ENCODE data around the gene AGMO.

Gene AGMO

GRCh38 chr7:15586266-15586665 is 24.5 kb upstream of the AGMO start:
- H3K9ac ChIP-seq (ENCODE audit: low read length): no peak overlapping the region
- H3K36me3 ChIP-seq (ENCODE audit: control insufficient read depth, low read depth, low read length): no peaks in the 10 kb centered on the region
- H3K27ac ChIP-seq (ENCODE audit: low read length): no peak overlapping the region
- H3K4me1 ChIP-seq (ENCODE audit: control insufficient read depth, low read depth, low read length): no peaks in the 10 kb centered on the region
- peaks cover 10% of the 10 kb centered on the region for H3K9me3 ChIP-seq (ENCODE audit: control insufficient read depth, low read depth, low read length)
- no peaks in the 10 kb centered on the region for H3K27me3 ChIP-seq (ENCODE audit: control insufficient read depth, insufficient read depth, low read length)
- H3K4me3 ChIP-seq (ENCODE audit: low read length): no peak overlapping the region

GRCh38 chr7:15584575-15584974 is 22.8 kb upstream of the AGMO start:
- Histone ChIP-seq H3K4me1 (ENCODE audit: control insufficient read depth, low read depth, low read length) (no peaks in the 10 kb centered on the region), H3K36me3 (ENCODE audit: control insufficient read depth, low read depth, low read length) (no peaks in the 10 kb centered on the region), H3K4me3 (ENCODE audit: low read length) (no peak overlapping the region), H3K27ac (ENCODE audit: low read length) (no peak overlapping the region), H3K9me3 (ENCODE audit: control insufficient read depth, low read depth, low read length) (peaks cover 10% of the 10 kb centered on the region), H3K9ac (ENCODE audit: low read length) (no peak overlapping the region), H3K27me3 (ENCODE audit: control insufficient read depth, insufficient read depth, low read length) (no peaks in the 10 kb centered on the region)

GRCh38 chr7:15582773-15583172 is 21.0 kb upstream of the AGMO start:
- no peaks in the 10 kb centered on the region for H3K36me3 ChIP-seq (ENCODE audit: control insufficient read depth, low read depth, low read length)
- H3K27me3 ChIP-seq (ENCODE audit: control insufficient read depth, insufficient read depth, low read length): no peaks in the 10 kb centered on the region
- H3K9me3 ChIP-seq (ENCODE audit: control insufficient read depth, low read depth, low read length): peaks cover 10% of the 10 kb centered on the region
- H3K27ac ChIP-seq (ENCODE audit: low read length): no peak overlapping the region
- no peak overlapping the region for H3K4me3 ChIP-seq (ENCODE audit: low read length)
- no peaks in the 10 kb centered on the region for H3K4me1 ChIP-seq (ENCODE audit: control insufficient read depth, low read depth, low read length)
- no peak overlapping the region for H3K9ac ChIP-seq (ENCODE audit: low read length)

GRCh38 chr7:15581352-15581951 is 19.6 kb upstream of the AGMO start:
- Histone ChIP-seq H3K4me1 (ENCODE audit: control insufficient read depth, low read depth, low read length) (no peaks in the 10 kb centered on the region), H3K4me3 (ENCODE audit: low read length) (no peak overlapping the region), H3K36me3 (ENCODE audit: control insufficient read depth, low read depth, low read length) (no peaks in the 10 kb centered on the region), H3K9me3 (ENCODE audit: control insufficient read depth, low read depth, low read length) (peaks cover 10% of the 10 kb centered on the region), H3K27ac (ENCODE audit: low read length) (no peak overlapping the region), H3K27me3 (ENCODE audit: control insufficient read depth, insufficient read depth, low read length) (no peaks in the 10 kb centered on the region), H3K9ac (ENCODE audit: low read length) (no peak overlapping the region)

GRCh38 chr7:15580604-15581351 is 19.0 kb upstream of the AGMO start:
- Histone ChIP-seq H3K27me3 (ENCODE audit: control insufficient read depth, insufficient read depth, low read length) (no peaks in the 10 kb centered on the region), H3K27ac (ENCODE audit: low read length) (no peak overlapping the region), H3K4me3 (ENCODE audit: low read length) (no peak overlapping the region), H3K4me1 (ENCODE audit: control insufficient read depth, low read depth, low read length) (no peaks in the 10 kb centered on the region), H3K9me3 (ENCODE audit: control insufficient read depth, low read depth, low read length) (peaks cover 7% of the 10 kb centered on the region), H3K36me3 (ENCODE audit: control insufficient read depth, low read depth, low read length) (no peaks in the 10 kb centered on the region), H3K9ac (ENCODE audit: low read length) (no peak overlapping the region)

GRCh38 chr7:15577600-15577999 is 15.8 kb upstream of the AGMO start:
- no peaks in the 10 kb centered on the region for H3K4me1 ChIP-seq (ENCODE audit: control insufficient read depth, low read depth, low read length)
- H3K36me3 ChIP-seq (ENCODE audit: control insufficient read depth, low read depth, low read length): no peaks in the 10 kb centered on the region
- H3K4me3 ChIP-seq (ENCODE audit: low read length): no peak overlapping the region
- no peaks in the 10 kb centered on the region for H3K9me3 ChIP-seq (ENCODE audit: control insufficient read depth, low read depth, low read length)
- no peaks in the 10 kb centered on the region for H3K27me3 ChIP-seq (ENCODE audit: control insufficient read depth, insufficient read depth, low read length)
- no peak overlapping the region for H3K27ac ChIP-seq (ENCODE audit: low read length)
- H3K9ac ChIP-seq (ENCODE audit: low read length): no peak overlapping the region

GRCh38 chr7:15571301-15571878 is 9.6 kb upstream of the AGMO start:
- H3K4me1 ChIP-seq (ENCODE audit: control insufficient read depth, low read depth, low read length): no peaks in the 10 kb centered on the region
- H3K27me3 ChIP-seq (ENCODE audit: control insufficient read depth, insufficient read depth, low read length): no peaks in the 10 kb centered on the region
- no peaks in the 10 kb centered on the region for H3K9me3 ChIP-seq (ENCODE audit: control insufficient read depth, low read depth, low read length)
- H3K9ac ChIP-seq (ENCODE audit: low read length): no peak overlapping the region
- no peak overlapping the region for H3K27ac ChIP-seq (ENCODE audit: low read length)
- no peak overlapping the region for H3K4me3 ChIP-seq (ENCODE audit: low read length)
- no peaks in the 10 kb centered on the region for H3K36me3 ChIP-seq (ENCODE audit: control insufficient read depth, low read depth, low read length)

- no peak overlapping the region for H3K9ac ChIP-seq (ENCODE audit: low read length)
- no peaks in the 10 kb centered on the region for H3K27me3 ChIP-seq (ENCODE audit: control insufficient read depth, insufficient read depth, low read length)
- H3K4me3 ChIP-seq (ENCODE audit: low read length): no peak overlapping the region
- H3K9me3 ChIP-seq (ENCODE audit: control insufficient read depth, low read depth, low read length): no peaks in the 10 kb centered on the region
- no peaks in the 10 kb centered on the region for H3K36me3 ChIP-seq (ENCODE audit: control insufficient read depth, low read depth, low read length)
- H3K4me1 ChIP-seq (ENCODE audit: control insufficient read depth, low read depth, low read length): no peaks in the 10 kb centered on the region
- H3K27ac ChIP-seq (ENCODE audit: low read length): no peak overlapping the region
These were observed 5.8 kb upstream of the AGMO start for GRCh38 chr7:15567652-15568051.

- H3K4me1 ChIP-seq (ENCODE audit: control insufficient read depth, low read depth, low read length): no peaks in the 10 kb centered on the region
- no peak overlapping the region for H3K27ac ChIP-seq (ENCODE audit: low read length)
- no peak overlapping the region for H3K9ac ChIP-seq (ENCODE audit: low read length)
- no peaks in the 10 kb centered on the region for H3K36me3 ChIP-seq (ENCODE audit: control insufficient read depth, low read depth, low read length)
- H3K4me3 ChIP-seq (ENCODE audit: low read length): no peak overlapping the region
- H3K27me3 ChIP-seq (ENCODE audit: control insufficient read depth, insufficient read depth, low read length): no peaks in the 10 kb centered on the region
- H3K9me3 ChIP-seq (ENCODE audit: control insufficient read depth, low read depth, low read length): no peaks in the 10 kb centered on the region
These were observed 5.2 kb upstream of the AGMO start for GRCh38 chr7:15567036-15567435.

- Histone ChIP-seq H3K9ac (ENCODE audit: low read length) (no peak overlapping the region), H3K27me3 (ENCODE audit: control insufficient read depth, insufficient read depth, low read length) (no peaks in the 10 kb centered on the region), H3K36me3 (ENCODE audit: control insufficient read depth, low read depth, low read length) (no peaks in the 10 kb centered on the region), H3K4me3 (ENCODE audit: low read length) (no peak overlapping the region), H3K4me1 (ENCODE audit: control insufficient read depth, low read depth, low read length) (no peaks in the 10 kb centered on the region), H3K27ac (ENCODE audit: low read length) (no peak overlapping the region), H3K9me3 (ENCODE audit: control insufficient read depth, low read depth, low read length) (no peaks in the 10 kb centered on the region)
These were observed 4.7 kb upstream of the AGMO start for GRCh38 chr7:15566476-15566875.

- no peaks in the 10 kb centered on the region for H3K36me3 ChIP-seq (ENCODE audit: control insufficient read depth, low read depth, low read length)
- H3K9me3 ChIP-seq (ENCODE audit: control insufficient read depth, low read depth, low read length): no peaks in the 10 kb centered on the region
- H3K9ac ChIP-seq (ENCODE audit: low read length): no peak overlapping the region
- H3K27ac ChIP-seq (ENCODE audit: low read length): no peak overlapping the region
- no peak overlapping the region for H3K4me3 ChIP-seq (ENCODE audit: low read length)
- no peaks in the 10 kb centered on the region for H3K27me3 ChIP-seq (ENCODE audit: control insufficient read depth, insufficient read depth, low read length)
- H3K4me1 ChIP-seq (ENCODE audit: control insufficient read depth, low read depth, low read length): no peaks in the 10 kb centered on the region
These were observed 847 bp downstream of the AGMO start for GRCh38 chr7:15560968-15561367.

All from iPS-18a (cell line).